Midbrain (tissue), 1 donor: ENCODE data around the gene NGFR.
"Not testable (repeated sequence)": the region's sequence is repeated elsewhere in the genome, so short reads cannot be mapped to it uniquely, and the experiment has no call there.

Experiments
- DNase-seq: peaks from one replicate; lab custom pipeline; 2025; lab: John Stamatoyannopoulos, UW

NGFR gene

GRCh38 chr17:49545806-49546545 is 50.9 kb downstream of the NGFR start:
- no peak for DNase-seq

- no peak for DNase-seq
Measured at GRCh38 chr17:49546546-49547535, 51.7 kb downstream of the NGFR start.

- no peak for DNase-seq
Measured at GRCh38 chr17:49547566-49547965, 52.5 kb downstream of the NGFR start.

GRCh38 chr17:49548051-49548505 is 53.0 kb downstream of the NGFR start:
- no peak for DNase-seq

- DNase-seq = no peak
Measured at GRCh38 chr17:49548506-49549310, 53.6 kb downstream of the NGFR start.

GRCh38 chr17:49549311-49549605 is 54.2 kb downstream of the NGFR start:
- no peak for DNase-seq

- DNase-seq = no peak
Measured at GRCh38 chr17:49549691-49550678, 54.9 kb downstream of the NGFR start.

- not testable (repeated sequence) for DNase-seq
Measured at GRCh38 chr17:49550764-49551163, 55.7 kb downstream of the NGFR start.

GRCh38 chr17:49551221-49552069 is 56.4 kb downstream of the NGFR start:
- DNase-seq = no peak

GRCh38 chr17:49552070-49552751 is 57.1 kb downstream of the NGFR start:
- no peak for DNase-seq

- no peak for DNase-seq
Measured at GRCh38 chr17:49553676-49554335, 58.7 kb downstream of the NGFR start.

- no peak for DNase-seq
Measured at GRCh38 chr17:49554694-49555494, 59.8 kb downstream of the NGFR start.

GRCh38 chr17:49555495-49556222 is 60.6 kb downstream of the NGFR start:
- no peak for DNase-seq

- DNase-seq = peak; percentile 80
Measured at GRCh38 chr17:49556223-49556943, 61.3 kb downstream of the NGFR start.

GRCh38 chr17:49557312-49558024 is 62.4 kb downstream of the NGFR start:
- peak; percentile 7 for DNase-seq
